ENCODE measurements around the gene ZBTB42. TPM values are rescaled to one million over a fixed set of nuclear protein-coding genes. Genes with fewer than 3 reads are reported as not detected.

The ZBTB42 gene
- total and polyA plus RNA-seq, 2 donors, result 2.1 to 3.2 TPM

- 98% methylated on average over 15 of the region's 15 CpGs for WGBS
- Histone ChIP-seq H3K27ac (ENCODE audit: low read depth in 1 of 2, low read length in 1 of 2) (no peak overlapping the region), H3K36me3 (ENCODE audit: control insufficient read depth in 2 of 2, insufficient read depth in 2 of 2, low read length in 1 of 2) (no peaks in the 10 kb centered on the region), H3K4me1 (ENCODE audit: control insufficient read depth in 2 of 2, insufficient read depth in 2 of 2, low read length in 2 of 2) (peaks cover 12 to 18% of the 10 kb centered on the region in 2 donors), H3K4me3 (ENCODE audit: low read length in 2 of 2) (no peak overlapping the region), H3K9me3 (ENCODE audit: control insufficient read depth in 2 of 2, insufficient read depth in 1 of 2, low read length in 1 of 2) (no peaks in the 10 kb centered on the region), H3K27me3 (ENCODE audit: control insufficient read depth in 2 of 2, insufficient read depth in 1 of 2, low read length in 1 of 2) (peaks cover 7 to 31% of the 10 kb centered on the region in 2 donors)
- no peak for DNase-seq (ENCODE audit: low read depth in 6 of 9, low spot score in 9 of 9)
These were observed 3.1 kb downstream of the ZBTB42 start for GRCh38 chr14:104803912-104804410.

GRCh38 chr14:104804481-104805325, 3.8 kb downstream of the ZBTB42 start:
- 93% methylated on average over 18 of the region's 18 CpGs for WGBS
- Histone ChIP-seq H3K27ac (ENCODE audit: low read depth in 1 of 2, low read length in 1 of 2) (no peak overlapping the region), H3K9me3 (ENCODE audit: control insufficient read depth in 2 of 2, insufficient read depth in 1 of 2, low read length in 1 of 2) (no peaks in the 10 kb centered on the region), H3K4me1 (ENCODE audit: control insufficient read depth in 2 of 2, insufficient read depth in 2 of 2, low read length in 2 of 2) (peaks cover 12 to 16% of the 10 kb centered on the region in 2 donors), H3K36me3 (ENCODE audit: control insufficient read depth in 2 of 2, insufficient read depth in 2 of 2, low read length in 1 of 2) (no peaks in the 10 kb centered on the region), H3K27me3 (ENCODE audit: control insufficient read depth in 2 of 2, insufficient read depth in 1 of 2, low read length in 1 of 2) (peaks cover 7 to 23% of the 10 kb centered on the region in 2 donors), H3K4me3 (ENCODE audit: low read length in 2 of 2) (no peak overlapping the region)
- DNase-seq (ENCODE audit: low read depth in 6 of 9, low spot score in 9 of 9), result no peak

GRCh38 chr14:104805326-104805678, 4.4 kb downstream of the ZBTB42 start:
- no peak overlapping the region for H3K27ac ChIP-seq (ENCODE audit: low read depth in 1 of 2, low read length in 1 of 2)
- 83% methylated on average over 3 of the region's 3 CpGs for WGBS
- H3K4me3 ChIP-seq (ENCODE audit: low read length in 2 of 2), result no peak overlapping the region
- no peaks in the 10 kb centered on the region for H3K36me3 ChIP-seq (ENCODE audit: control insufficient read depth in 2 of 2, insufficient read depth in 2 of 2, low read length in 1 of 2)
- H3K9me3 ChIP-seq (ENCODE audit: control insufficient read depth in 2 of 2, insufficient read depth in 1 of 2, low read length in 1 of 2), result no peaks in the 10 kb centered on the region
- peaks cover 5 to 18% of the 10 kb centered on the region in 2 donors for H3K27me3 ChIP-seq (ENCODE audit: control insufficient read depth in 2 of 2, insufficient read depth in 1 of 2, low read length in 1 of 2)
- no peak for DNase-seq (ENCODE audit: low read depth in 6 of 9, low spot score in 9 of 9)
- H3K4me1 ChIP-seq (ENCODE audit: control insufficient read depth in 2 of 2, insufficient read depth in 2 of 2, low read length in 2 of 2), result peaks cover 10 to 11% of the 10 kb centered on the region in 2 donors

- no peaks in the 10 kb centered on the region for H3K36me3 ChIP-seq (ENCODE audit: control insufficient read depth in 2 of 2, insufficient read depth in 2 of 2, low read length in 1 of 2)
- WGBS, result 93% methylated on average over 14 of the region's 14 CpGs
- H3K4me1 ChIP-seq (ENCODE audit: control insufficient read depth in 2 of 2, insufficient read depth in 2 of 2, low read length in 2 of 2), result peaks cover 10% of the 10 kb centered on the region in 2 donors
- H3K27ac ChIP-seq (ENCODE audit: low read depth in 1 of 2, low read length in 1 of 2), result no peak overlapping the region
- no peak for DNase-seq (ENCODE audit: low read depth in 6 of 9, low spot score in 9 of 9)
- H3K9me3 ChIP-seq (ENCODE audit: control insufficient read depth in 2 of 2, insufficient read depth in 1 of 2, low read length in 1 of 2), result no peaks in the 10 kb centered on the region
- H3K4me3 ChIP-seq (ENCODE audit: low read length in 2 of 2), result no peak overlapping the region
- peaks cover 3 to 15% of the 10 kb centered on the region in 2 donors for H3K27me3 ChIP-seq (ENCODE audit: control insufficient read depth in 2 of 2, insufficient read depth in 1 of 2, low read length in 1 of 2)
These were observed 5.2 kb downstream of the ZBTB42 start for GRCh38 chr14:104805941-104806624.

- H3K4me1 ChIP-seq (ENCODE audit: control insufficient read depth in 2 of 2, insufficient read depth in 2 of 2, low read length in 2 of 2), result peaks cover 3% of the 10 kb centered on the region in 2 donors
- 84% methylated on average over 10 of the region's 10 CpGs for WGBS
- DNase-seq (ENCODE audit: low read depth in 6 of 9, low spot score in 9 of 9), result no peak
- peaks cover 0 to 7% of the 10 kb centered on the region in 2 donors for H3K27me3 ChIP-seq (ENCODE audit: control insufficient read depth in 2 of 2, insufficient read depth in 1 of 2, low read length in 1 of 2)
- no peaks in the 10 kb centered on the region for H3K36me3 ChIP-seq (ENCODE audit: control insufficient read depth in 2 of 2, insufficient read depth in 2 of 2, low read length in 1 of 2)
- no peak overlapping the region for H3K4me3 ChIP-seq (ENCODE audit: low read length in 2 of 2)
- H3K9me3 ChIP-seq (ENCODE audit: control insufficient read depth in 2 of 2, insufficient read depth in 1 of 2, low read length in 1 of 2), result no peaks in the 10 kb centered on the region
- no peak overlapping the region for H3K27ac ChIP-seq (ENCODE audit: low read depth in 1 of 2, low read length in 1 of 2)
These were observed 5.9 kb downstream of the ZBTB42 start for GRCh38 chr14:104806625-104807465.

GRCh38 chr14:104808456-104808855, 7.6 kb downstream of the ZBTB42 start:
- H3K9me3 ChIP-seq (ENCODE audit: control insufficient read depth in 2 of 2, insufficient read depth in 1 of 2, low read length in 1 of 2), result no peaks in the 10 kb centered on the region
- no peak overlapping the region for H3K4me3 ChIP-seq (ENCODE audit: low read length in 2 of 2)
- H3K4me1 ChIP-seq (ENCODE audit: control insufficient read depth in 2 of 2, insufficient read depth in 2 of 2, low read length in 2 of 2), result no peaks in the 10 kb centered on the region
- H3K27me3 ChIP-seq (ENCODE audit: control insufficient read depth in 2 of 2, insufficient read depth in 1 of 2, low read length in 1 of 2), result no peaks in the 10 kb centered on the region
- 95% methylated on average over 6 of the region's 6 CpGs for WGBS
- no peak overlapping the region for H3K27ac ChIP-seq (ENCODE audit: low read depth in 1 of 2, low read length in 1 of 2)
- H3K36me3 ChIP-seq (ENCODE audit: control insufficient read depth in 2 of 2, insufficient read depth in 2 of 2, low read length in 1 of 2), result no peaks in the 10 kb centered on the region
- no peak for DNase-seq (ENCODE audit: low read depth in 6 of 9, low spot score in 9 of 9)

- no peaks in the 10 kb centered on the region for H3K36me3 ChIP-seq (ENCODE audit: control insufficient read depth in 2 of 2, insufficient read depth in 2 of 2, low read length in 1 of 2)
- no peak overlapping the region for H3K27ac ChIP-seq (ENCODE audit: low read depth in 1 of 2, low read length in 1 of 2)
- H3K4me1 ChIP-seq (ENCODE audit: control insufficient read depth in 2 of 2, insufficient read depth in 2 of 2, low read length in 2 of 2), result peaks cover 4 to 9% of the 10 kb centered on the region in 2 donors
- H3K4me3 ChIP-seq (ENCODE audit: low read length in 2 of 2), result no peak overlapping the region
- H3K27me3 ChIP-seq (ENCODE audit: control insufficient read depth in 2 of 2, insufficient read depth in 1 of 2, low read length in 1 of 2), result no peaks in the 10 kb centered on the region
- H3K9me3 ChIP-seq (ENCODE audit: control insufficient read depth in 2 of 2, insufficient read depth in 1 of 2, low read length in 1 of 2), result no peaks in the 10 kb centered on the region
- 97% methylated on average over 11 of the region's 11 CpGs for WGBS
- no peak for DNase-seq (ENCODE audit: low read depth in 6 of 9, low spot score in 9 of 9)
These were observed 9.4 kb downstream of the ZBTB42 start for GRCh38 chr14:104810316-104810715.

- Histone ChIP-seq H3K36me3 (ENCODE audit: control insufficient read depth in 2 of 2, insufficient read depth in 2 of 2, low read length in 1 of 2) (no peaks in the 10 kb centered on the region), H3K9me3 (ENCODE audit: control insufficient read depth in 2 of 2, insufficient read depth in 1 of 2, low read length in 1 of 2) (no peaks in the 10 kb centered on the region), H3K4me3 (ENCODE audit: low read length in 2 of 2) (no peak overlapping the region), H3K4me1 (ENCODE audit: control insufficient read depth in 2 of 2, insufficient read depth in 2 of 2, low read length in 2 of 2) (peaks cover 9 to 16% of the 10 kb centered on the region in 2 donors), H3K27ac (ENCODE audit: low read depth in 1 of 2, low read length in 1 of 2) (no peak overlapping the region), H3K27me3 (ENCODE audit: control insufficient read depth in 2 of 2, insufficient read depth in 1 of 2, low read length in 1 of 2) (no peaks in the 10 kb centered on the region)
- no peak for DNase-seq (ENCODE audit: low read depth in 6 of 9, low spot score in 9 of 9)
- 96% methylated on average over 7 of the region's 7 CpGs for WGBS
These were observed 12.4 kb downstream of the ZBTB42 start for GRCh38 chr14:104813286-104813685.
